Retinal pigment epithelial cell (primary cell): ENCODE data around the gene CNTD1.
"Not testable (repeated sequence)": the region's sequence is repeated elsewhere in the genome, so short reads cannot be mapped to it uniquely, and the experiment has no call there.

ENCODE experiments used
- DNase-seq: peaks from one replicate; pipeline ENCODE4 v3.0.0-alpha.2; 2010; ENCODE audit warnings: low read depth
- H3K4me3 ChIP-seq: 2 replicates; pipeline ENCODE4 v1.5.1; 2011; ENCODE audit warnings: mild to moderate bottlenecking, low read length, control low read depth, moderate library complexity
- TF ChIP-seq, protein P1 (sequence below): conservative IDR thresholded peaks from 2 replicates; pipeline ENCODE4 v1.5.1; 2011; ENCODE audit warnings: low read depth, low read length, control low read depth, inconsistent platforms

Gene CNTD1

DNA sequence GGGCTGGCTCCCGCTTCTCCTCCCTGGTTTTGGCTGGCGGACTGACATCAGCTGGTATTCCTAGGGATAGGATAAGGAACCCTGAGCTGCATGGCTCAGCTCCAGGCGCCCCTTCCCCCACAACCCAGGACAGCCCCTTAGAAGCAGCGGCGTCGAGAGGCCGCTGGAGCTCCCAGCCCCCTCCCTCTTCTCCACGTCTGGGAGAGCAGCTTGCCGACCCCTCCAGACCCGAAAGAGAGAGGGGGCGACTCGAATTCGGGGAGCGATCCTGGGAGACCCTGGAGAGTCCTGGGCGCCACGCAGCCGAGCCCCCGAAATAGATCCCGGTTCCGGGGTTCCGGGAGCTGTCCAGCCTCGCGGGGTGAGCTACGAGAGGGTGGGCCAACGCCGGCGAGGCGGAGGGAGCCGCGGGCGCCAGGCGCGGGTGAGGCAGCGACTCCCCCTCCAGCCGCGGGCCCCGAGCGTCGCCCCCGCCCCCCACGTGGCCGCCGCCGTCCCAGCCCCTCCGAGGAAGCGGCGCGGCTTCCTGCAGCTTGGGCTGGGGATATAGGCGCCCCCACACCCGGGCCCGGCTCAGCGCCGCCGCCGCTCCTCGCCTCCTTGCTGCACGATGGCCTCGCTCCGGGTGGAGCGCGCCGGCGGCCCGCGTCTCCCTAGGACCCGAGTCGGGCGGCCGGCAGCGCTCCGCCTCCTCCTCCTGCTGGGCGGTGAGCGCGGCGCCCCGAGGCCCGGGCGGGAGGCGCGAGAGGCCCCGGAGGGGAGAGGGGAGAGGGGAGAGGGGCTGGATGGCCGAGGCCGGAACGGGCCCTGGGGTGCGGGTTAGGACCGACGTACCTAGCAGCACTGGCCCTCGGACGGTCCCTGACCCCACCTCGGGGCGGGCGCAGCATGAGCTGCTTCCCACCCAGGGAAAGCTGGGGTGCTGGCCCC, 37.7 kb upstream of the CNTD1 start, which contains the start of gene RAMP2:
RAMP2 (plus strand) TSS at position 576 of the 930 bp plus-strand sequence; CDS start at position 611, 35 bp downstream.
- peak within 1 kb of the TSS; percentile 30 for H3K4me3 ChIP-seq
- TF ChIP-seq, protein P1, sequence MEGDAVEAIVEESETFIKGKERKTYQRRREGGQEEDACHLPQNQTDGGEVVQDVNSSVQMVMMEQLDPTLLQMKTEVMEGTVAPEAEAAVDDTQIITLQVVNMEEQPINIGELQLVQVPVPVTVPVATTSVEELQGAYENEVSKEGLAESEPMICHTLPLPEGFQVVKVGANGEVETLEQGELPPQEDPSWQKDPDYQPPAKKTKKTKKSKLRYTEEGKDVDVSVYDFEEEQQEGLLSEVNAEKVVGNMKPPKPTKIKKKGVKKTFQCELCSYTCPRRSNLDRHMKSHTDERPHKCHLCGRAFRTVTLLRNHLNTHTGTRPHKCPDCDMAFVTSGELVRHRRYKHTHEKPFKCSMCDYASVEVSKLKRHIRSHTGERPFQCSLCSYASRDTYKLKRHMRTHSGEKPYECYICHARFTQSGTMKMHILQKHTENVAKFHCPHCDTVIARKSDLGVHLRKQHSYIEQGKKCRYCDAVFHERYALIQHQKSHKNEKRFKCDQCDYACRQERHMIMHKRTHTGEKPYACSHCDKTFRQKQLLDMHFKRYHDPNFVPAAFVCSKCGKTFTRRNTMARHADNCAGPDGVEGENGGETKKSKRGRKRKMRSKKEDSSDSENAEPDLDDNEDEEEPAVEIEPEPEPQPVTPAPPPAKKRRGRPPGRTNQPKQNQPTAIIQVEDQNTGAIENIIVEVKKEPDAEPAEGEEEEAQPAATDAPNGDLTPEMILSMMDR, result no peak
- no peak for DNase-seq

DNA sequence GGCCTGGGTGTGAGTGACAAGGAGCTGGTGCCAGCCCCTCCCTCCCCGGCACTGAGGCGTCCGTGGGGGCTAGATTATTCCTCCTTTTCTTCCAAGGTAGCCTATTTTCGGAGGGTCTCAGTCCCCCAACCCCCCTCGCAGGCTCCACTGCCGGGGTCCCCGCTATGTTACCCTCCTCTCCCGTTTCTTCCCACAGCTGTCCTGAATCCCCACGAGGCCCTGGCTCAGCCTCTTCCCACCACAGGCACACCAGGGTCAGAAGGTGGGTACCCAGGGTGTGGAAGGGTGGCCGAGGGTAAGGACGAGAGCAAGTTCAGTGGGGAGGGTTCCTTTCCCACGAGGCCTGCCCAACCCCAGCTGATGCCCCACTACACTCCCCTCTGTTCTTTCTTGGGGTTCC, 37.0 kb upstream of the CNTD1 start:
- peak overlapping the region; percentile 25 for H3K4me3 ChIP-seq
- DNase-seq, result no peak
- TF ChIP-seq, protein P1, result no peak

DNA sequence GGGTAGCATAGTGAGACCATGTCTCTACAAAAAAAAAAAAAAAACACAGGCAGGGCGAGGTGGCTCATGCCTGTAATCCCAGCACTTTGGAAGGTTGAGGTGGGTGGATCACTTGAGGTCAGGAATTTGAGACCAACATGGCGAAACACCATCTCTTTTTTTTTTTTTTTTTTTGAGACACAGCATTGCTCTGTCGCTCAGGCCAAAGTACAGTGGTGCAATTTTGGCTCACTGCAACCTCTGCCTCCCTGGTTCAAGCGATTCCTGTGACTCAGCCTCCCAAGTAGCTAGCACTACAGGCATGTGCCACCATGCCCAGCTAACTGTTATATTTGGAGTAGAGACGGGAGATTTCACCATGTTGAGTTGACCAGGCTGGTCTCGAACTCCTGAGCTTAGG, 32.5 kb upstream of the CNTD1 start:
- TF ChIP-seq, protein P1, result no peak
- no peak for DNase-seq
- no peak overlapping the region for H3K4me3 ChIP-seq

DNA sequence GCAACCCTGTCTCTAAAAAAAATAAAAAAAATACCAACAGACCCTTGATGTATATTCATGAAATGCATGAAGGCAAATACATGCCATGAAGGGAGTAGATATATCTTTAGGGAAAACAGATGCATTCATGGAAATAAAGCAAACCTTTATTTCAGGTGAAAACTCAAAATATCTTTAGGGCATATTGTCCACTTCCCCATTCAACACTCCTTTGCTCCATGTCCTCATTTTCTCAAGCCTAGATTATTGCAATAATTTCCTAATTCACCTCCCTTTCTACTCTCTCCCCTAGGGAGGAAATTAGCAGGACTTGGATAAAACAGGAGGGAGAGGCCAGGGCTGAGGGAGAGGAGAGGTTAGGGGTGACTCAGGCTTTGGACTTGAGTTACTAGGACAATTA, 31.1 kb upstream of the CNTD1 start:
- H3K4me3 ChIP-seq, result no peak overlapping the region
- no peak for DNase-seq
- TF ChIP-seq, protein P1, result no peak

DNA sequence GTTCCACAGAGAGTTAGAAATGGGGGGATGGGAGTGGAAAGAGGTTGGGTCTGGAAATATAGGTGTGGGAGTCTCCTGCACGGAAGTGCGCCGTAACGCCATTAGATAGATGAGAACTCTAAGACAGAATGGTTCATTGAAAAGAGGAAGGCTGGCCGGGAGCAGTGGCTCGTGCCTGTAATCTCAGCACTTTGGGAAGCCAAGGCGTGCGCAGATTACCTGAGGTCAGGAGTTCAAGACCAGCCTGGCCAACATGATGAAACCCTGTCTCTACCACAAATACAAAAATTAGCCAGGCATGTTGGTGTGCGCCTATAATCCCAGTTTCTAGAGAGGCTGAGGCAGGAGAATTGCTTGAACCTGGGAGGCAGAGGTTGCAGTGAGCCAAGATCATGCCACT, 30.7 kb upstream of the CNTD1 start:
- H3K4me3 ChIP-seq, DNase-seq: not testable (repeated sequence)

DNA sequence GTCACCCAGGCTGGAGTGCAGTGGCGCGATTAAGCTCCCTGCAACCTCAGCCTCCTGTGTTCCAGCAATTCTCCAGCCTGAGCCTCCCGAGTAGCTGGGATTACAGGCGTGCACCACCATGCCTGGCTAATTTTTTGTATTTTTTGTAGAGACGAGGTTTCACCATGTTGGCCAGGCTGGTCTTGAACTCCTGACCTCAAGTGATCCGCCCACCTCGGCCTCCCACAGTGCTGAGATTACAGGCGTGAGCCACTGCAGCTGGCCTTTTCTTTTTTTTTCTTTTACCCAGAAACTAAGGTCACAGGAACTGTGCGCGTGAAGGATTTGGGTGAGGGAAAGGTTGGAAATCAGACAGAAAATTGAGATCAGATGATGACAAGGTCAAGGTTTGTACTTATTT, 28.7 kb upstream of the CNTD1 start:
- DNase-seq, H3K4me3 ChIP-seq: not testable (repeated sequence)

DNA sequence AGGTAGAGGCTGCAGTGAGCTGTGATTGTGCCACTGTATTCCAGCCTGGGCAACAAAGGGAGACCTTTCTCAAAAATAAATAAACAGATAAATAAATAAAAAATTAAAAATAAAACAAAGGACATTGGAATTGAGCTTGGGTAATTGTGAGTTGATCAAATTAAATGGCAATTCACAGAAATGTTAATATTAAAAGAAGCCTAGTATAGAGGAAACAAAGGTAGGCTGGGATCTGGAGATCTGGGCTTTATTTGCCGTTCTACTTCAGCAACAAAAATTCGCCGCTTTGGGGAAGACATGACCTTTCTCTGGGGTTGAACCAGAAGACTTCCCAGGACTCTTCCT, 25.7 kb upstream of the CNTD1 start:
- TF ChIP-seq, protein P1, result no peak
- DNase-seq, result no peak
- peak overlapping the region; percentile 98 for H3K4me3 ChIP-seq

DNA sequence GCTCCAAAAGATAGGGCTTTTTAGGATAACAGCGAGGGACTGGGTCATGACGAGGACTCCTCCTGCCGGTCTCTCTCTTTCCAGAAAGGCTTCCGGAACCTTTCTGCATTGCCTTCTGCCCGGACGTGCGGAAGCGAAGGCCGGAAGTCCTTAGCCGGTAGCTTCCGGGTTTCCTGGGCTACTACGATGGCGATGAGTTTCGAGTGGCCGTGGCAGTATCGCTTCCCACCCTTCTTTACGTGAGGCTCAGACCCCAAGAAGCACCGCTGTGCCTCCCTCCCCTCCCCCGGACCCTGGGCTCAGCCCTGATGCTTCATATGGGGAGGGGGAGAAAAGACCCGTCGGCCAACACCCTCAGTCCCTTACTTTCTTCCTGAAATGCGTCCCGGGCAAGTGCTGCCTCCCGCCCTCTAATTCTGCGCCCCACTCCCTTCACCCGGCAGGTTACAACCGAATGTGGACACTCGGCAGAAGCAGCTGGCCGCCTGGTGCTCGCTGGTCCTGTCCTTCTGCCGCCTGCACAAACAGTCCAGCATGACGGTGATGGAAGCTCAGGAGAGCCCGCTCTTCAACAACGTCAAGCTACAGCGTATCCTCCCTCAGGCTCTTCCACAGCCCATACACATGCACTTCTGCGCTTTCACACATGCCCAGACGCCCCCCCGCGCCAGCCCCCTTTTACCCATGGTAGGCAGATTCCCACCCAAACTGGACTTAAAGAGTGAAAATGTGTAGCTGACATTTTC, 25.2 kb upstream of the CNTD1 start, which contains the start of gene VPS25:
VPS25 (plus strand) TSS at position 160 of the 746 bp plus-strand sequence; CDS start at position 187, 27 bp downstream.
- peak within 1 kb of the TSS; percentile 98 for H3K4me3 ChIP-seq
- DNase-seq, result peak; percentile 55
- TF ChIP-seq, protein P1, result peak; percentile 26
